ENCODE data around the gene NMT1.

The NMT1 gene

GRCh38 chr17:45156242-45156641, 95.1 kb downstream of the NMT1 start:
- no peak overlapping the region for H3K4me2 ChIP-seq (ENCODE audit: low read depth, low read length)
- no peak overlapping the region for H2AFZ ChIP-seq (ENCODE audit: low read length)
- H3K27ac ChIP-seq (ENCODE audit: low read length), result no peak overlapping the region
- H3K79me2 ChIP-seq (ENCODE audit: low read length), result peaks cover 36% of the 10 kb centered on the region
- no peak overlapping the region for H3K9ac ChIP-seq (ENCODE audit: low read length)
- H3K9me3 ChIP-seq (replicated peaks; ENCODE audit: insufficient read depth, low read length), result no peaks in the 10 kb centered on the region
- H3K4me3 ChIP-seq (ENCODE audit: low read length), result no peak overlapping the region
- no peaks in the 10 kb centered on the region; the same call in 1 of the 2 replicates for H4K20me1 ChIP-seq (ENCODE audit: insufficient read depth, low read length)
- H3K4me1 ChIP-seq (ENCODE audit: low read length), result peaks cover 5% of the 10 kb centered on the region; the same call in 1 of the 2 replicates
- H3K9me2 ChIP-seq (replicated peaks; ENCODE audit: insufficient read depth, low read length), result no peaks in the 10 kb centered on the region
- no peaks in the 10 kb centered on the region for H3K36me3 ChIP-seq (replicated peaks; ENCODE audit: insufficient read depth, low read length)
- peaks cover 10% of the 10 kb centered on the region for H3F3A ChIP-seq (ENCODE audit: insufficient read depth, low read length)
- no peak for DNase-seq
- TF ChIP-seq CTCF (IDR thresholded peaks at IDR 0.05; ENCODE audit: low read length) (no peak), EZH2phosphoT487 (IDR thresholded peaks at IDR 0.05; ENCODE audit: low read length) (no peak), EZH2 (optimal IDR thresholded peaks at IDR 0.05; ENCODE audit: low read depth, low read length) (no peak)
- H3K27me3 ChIP-seq (replicated peaks; ENCODE audit: insufficient read depth, low read length), result no peaks in the 10 kb centered on the region

Data from MM.1S (cell line).